Heart left ventricle (tissue), 16 donors: Measurements from ENCODE around the gene CMKLR1. TPM values are rescaled to one million over a fixed set of nuclear protein-coding genes. Genes with fewer than 3 reads are reported as not detected.
A peak's percentile ranks its signal among the peaks of the same experiment; 100 is the strongest.

Experiments
- ATAC-seq, 4 donors: fragments of 200-7000 bp; cut with Tn5 transposase; one replicate each; pipeline ENCODE4 v1.9.1; 2020 to 2022; ENCODE audit warnings: moderate library complexity in 4 of 4, mild to moderate bottlenecking in 3 of 4, moderate number of reproducible peaks in 1 of 4
- DNase-seq, 5 donors: peaks; one replicate each; pipeline ENCODE4 v3.0.0-alpha.2; 2020
- H3K27ac ChIP-seq, 12 donors: fragments of 200-600 bp; sonication (generic) in 4 of 12; one replicate each; pipeline versions ENCODE4 v1.5.0 to v1.8.0; 2016 to 2022; ENCODE audit warnings: mild to moderate bottlenecking in 2 of 12
- H3K27me3 ChIP-seq, 9 donors: fragments of 200-600 bp; sonication (generic) in 2 of 9; one replicate each; pipeline versions ENCODE4 v1.5.1 to v1.8.0; 2016 to 2022; ENCODE audit warnings: mild to moderate bottlenecking in 3 of 9
- H3K36me3 ChIP-seq, 9 donors: fragments of 200-600 bp; sonication (generic) in 2 of 9; one replicate each; pipeline versions ENCODE4 v1.5.0 to v1.8.0; 2018 to 2022; ENCODE audit warnings: mild to moderate bottlenecking in 2 of 9
- H3K4me1 ChIP-seq, 12 donors: fragments of 200-600 bp; sonication (generic) in 4 of 12; one replicate each; pipeline versions ENCODE4 v1.5.0 to v1.8.0; 2016 to 2022; ENCODE audit warnings: mild to moderate bottlenecking in 3 of 12
- H3K4me3 ChIP-seq, 12 donors: fragments of 200-600 bp; sonication (generic) in 4 of 12; one replicate each; pipeline versions ENCODE4 v1.5.0 to v1.8.0; 2017 to 2022; ENCODE audit warnings: mild to moderate bottlenecking in 9 of 12, moderate library complexity in 4 of 12
- H3K9me3 ChIP-seq, 12 donors: fragments of 200-600 bp; sonication (generic) in 4 of 12; one replicate each; pipeline versions ENCODE4 v1.5.0 to v1.8.0; 2016 to 2022; ENCODE audit warnings: mild to moderate bottlenecking in 1 of 12
- CTCF ChIP-seq, 12 donors: fragments of 200-600 bp; sonication (generic) in 4 of 12; IDR thresholded peaks; one replicate each; pipeline versions ENCODE4 v1.5.0 to v1.8.0; 2018 to 2022; ENCODE audit warnings: antibody characterized with exemption in 12 of 12, mild to moderate bottlenecking in 5 of 12
- POLR2A ChIP-seq, 2 donors: fragments of 450-650 bp; IDR thresholded peaks; one replicate each; pipeline ENCODE4 v1.6.1; 2017; ENCODE audit warnings: antibody characterized with exemption in 2 of 2, mild to moderate bottlenecking in 2 of 2, moderate library complexity in 2 of 2
- WGBS, 4 donors: extraction: QIAGEN DNeasy Blood & Tissue Kit in 2 of 4; methylation state at CpG; one replicate each; pipeline versions ENCODE4 v1.1.5 to v1.1.7; 2013 to 2018; 5-methylcytosine and 5-hydroxymethylcytosine counted together
- intact Hi-C, 10 donors: fragments of 100-400 bp; cut with DNase I; formaldehyde crosslinking; loops; one replicate each; pipeline versions ENCODE4 v1.11.1 to v1.14.2; 2022
- polyA plus RNA-seq, 2 donors: library from polyadenylated mRNA; stranded (reverse); fragments of 200-250 nt; gene quantifications; one replicate each; pipeline ENCODE4 v1.2.3, GENCODE V29; 2013
- total RNA-seq, 9 donors: library from RNA; depleted of rRNA in 2 of 9; stranded (reverse); fragments of >200 nt in 2 of 9; fragmentation: NEBNext Ultra II Directional in 3 of 9; extraction: Animal tissue kit (Norgen Biotek cat#: 25700) in 3 of 9; gene quantifications; one replicate each; pipeline versions ENCODE4 v1.1.0 to v1.2.4, GENCODE V29; 2016 to 2023
- donor health status: ischemic (EF 13 %, LVEDD 7.1; RV severe dilation, severe dysfunction).
- donor health status: healthy with polysubstance abuse.
- donor health status: DM: no; HTN: yes; CAD: no.
- donor health status: DM: no; HTN: no; CAD: no.
- donor health status: ischemic (EF 25% LVEDD 6.9; RV normal size, moderate dysfunction).
- donor health status: ischemic (EF 25% LVEDD 5.7; RV mildly dilated, moderate dysfunction).
- donor health status: healthy.
- donor health status: DM: yes; HTN: yes; CAD: no.
- donor health status: ischemic (EF 35%, LVEDD 5.7; RV mildly dilated, moderate dysfunction).
- donor health status: nonischemic (EF 11% LVEDD 7.7; RV severe dilation, severe dysfunction).
- donor health status: DM: yes; HTN: yes; CAD: no.
- donor health status: PGD.
- donor health status: ischemic (EF 29% LVEDD 5.4; RV normal size, mild dysfunction).
- donor health status: nonischemic (EF 23%, LVEDD 6.1; RV moderate dilation, normal function).

The CMKLR1 gene
- total and polyA plus RNA-seq, 11 donors, result 2.0 to 47.3 (median 7.0) TPM

GRCh38 chr12:108282676-108283075 is 56.4 kb downstream of the CMKLR1 start:
- intact Hi-C loops, result no loop called here
- Histone ChIP-seq H3K27me3 (no peaks in the 10 kb centered on the region), H3K4me1 (peaks cover 0 to 18% (median 0%) of the 10 kb centered on the region in 12 donors), H3K9me3 (no peaks in the 10 kb centered on the region), H3K27ac (no peak overlapping the region), H3K36me3 (no peaks in the 10 kb centered on the region), H3K4me3 (no peak overlapping the region)
- WGBS, 4 donors, result 46 to 59% (median 55%) methylated on average over 3 of the region's 3 CpGs
- ATAC-seq, result peak in 1 of 4 donors; percentile 50
- TF ChIP-seq CTCF (IDR thresholded peaks at IDR 0.05) (no peak), POLR2A (IDR thresholded peaks at IDR 0.05) (no peak)
- no peak for DNase-seq

- ATAC-seq (no peak), DNase-seq (no peak)
- Histone ChIP-seq H3K27me3 (no peaks in the 10 kb centered on the region), H3K4me3 (no peak overlapping the region), H3K4me1 (peaks cover 0 to 20% (median 0%) of the 10 kb centered on the region in 12 donors), H3K27ac (no peak overlapping the region), H3K9me3 (no peaks in the 10 kb centered on the region), H3K36me3 (no peaks in the 10 kb centered on the region)
- intact Hi-C loops, result no loop called here
- 28 to 43% (median 36%) methylated on average over 2 of the region's 2 CpGs for WGBS, 4 donors
- no peak for TF ChIP-seq CTCF (IDR thresholded peaks at IDR 0.05)
- TF ChIP-seq POLR2A (IDR thresholded peaks at IDR 0.05), result no peak
Observed at GRCh38 chr12:108282160-108282559, 57.0 kb downstream of the CMKLR1 start.

- DNase-seq, result no peak
- TF ChIP-seq POLR2A (IDR thresholded peaks at IDR 0.05) (no peak), CTCF (IDR thresholded peaks at IDR 0.05) (no peak)
- H3K36me3 ChIP-seq, result no peaks in the 10 kb centered on the region
- ATAC-seq, result no peak
- intact Hi-C loops, result no loop called here
- no peaks in the 10 kb centered on the region for H3K27me3 ChIP-seq
- H3K27ac ChIP-seq, result no peak overlapping the region
- peaks cover 0 to 5% (median 0%) of the 10 kb centered on the region in 12 donors for H3K9me3 ChIP-seq
- H3K4me1 ChIP-seq, result peaks cover 0 to 10% (median 0%) of the 10 kb centered on the region in 12 donors
- H3K4me3 ChIP-seq, result no peak overlapping the region
Observed at GRCh38 chr12:108277613-108278012, 61.5 kb downstream of the CMKLR1 start.

GRCh38 chr12:108273217-108273616 is 65.9 kb downstream of the CMKLR1 start:
- Histone ChIP-seq H3K4me3 (no peak overlapping the region), H3K27me3 (no peaks in the 10 kb centered on the region), H3K27ac (no peak overlapping the region), H3K36me3 (no peaks in the 10 kb centered on the region), H3K9me3 (peaks cover 0 to 5% (median 0%) of the 10 kb centered on the region in 12 donors), H3K4me1 (peaks cover 0 to 9% (median 0%) of the 10 kb centered on the region in 12 donors)
- DNase-seq (no peak), ATAC-seq (no peak)
- 22 to 45% (median 34%) methylated on average over 2 of the region's 2 CpGs for WGBS, 4 donors
- intact Hi-C loops, result no loop called here
- no peak for TF ChIP-seq POLR2A (IDR thresholded peaks at IDR 0.05)
- TF ChIP-seq CTCF (IDR thresholded peaks at IDR 0.05), result no peak
